Neural cell (in vitro differentiated cells): ENCODE measurements around the gene SCN8A. TPM values are rescaled to one million over a fixed set of nuclear protein-coding genes. Genes with fewer than 3 reads are reported as not detected.

Experiments used
- H2AFZ ChIP-seq: fragments of 200-600, 300-800 bp; sonication (generic), shearing (Covaris generic); 2 replicates; pipeline ENCODE4 v1.6.0; 2014; ENCODE audit warnings: low read depth, mild to moderate bottlenecking, antibody characterized with exemption, low read length, moderate library complexity
- H3F3A ChIP-seq: fragments of 200-600 bp; shearing (Covaris generic); 2 replicates; pipeline ENCODE4 v1.6.1; 2016; ENCODE audit warnings: mild to moderate bottlenecking, moderate library complexity, mixed read lengths, antibody characterized with exemption, low read length; ENCODE audit not compliant: insufficient read depth, poor library complexity, severe bottlenecking
- H3K27ac ChIP-seq: fragments of 200-600, 300-800 bp; sonication (generic), shearing (Covaris generic); 2 replicates; pipeline ENCODE4 v1.5.1; 2014; ENCODE audit warnings: mild to moderate bottlenecking, low read length, moderate library complexity
- H3K27me3 ChIP-seq: fragments of 300-800, 200-600 bp; sonication (generic), shearing (Covaris generic); 2 replicates; pipeline ENCODE4 v1.6.0; 2014; ENCODE audit warnings: mild to moderate bottlenecking, low read depth, low read length, moderate library complexity; ENCODE audit not compliant: insufficient read depth
- H3K36me3 ChIP-seq: fragments of 300-800, 200-600 bp; sonication (generic), shearing (Covaris generic); 2 replicates; pipeline ENCODE4 v1.5.1; 2014; ENCODE audit warnings: mild to moderate bottlenecking, antibody characterized with exemption, low read length, moderate library complexity; ENCODE audit not compliant: insufficient read depth
- H3K4me2 ChIP-seq: fragments of 300-800, 200-600 bp; sonication (generic), shearing (Covaris generic); 2 replicates; pipeline ENCODE4 v1.6.0; 2014; ENCODE audit warnings: mild to moderate bottlenecking, low read length
- H3K4me3 ChIP-seq: fragments of 300-800, 200-600 bp; sonication (generic), shearing (Covaris generic); 2 replicates; pipeline ENCODE4 v1.5.1; 2014; ENCODE audit warnings: mild to moderate bottlenecking, low read length, moderate library complexity
- H3K79me2 ChIP-seq: fragments of 200-600 bp; shearing (Covaris generic); replicated peaks from 2 replicates; pipeline ENCODE4 v1.6.0; 2014; ENCODE audit warnings: mild to moderate bottlenecking, low read length, moderate library complexity; ENCODE audit not compliant: insufficient read depth
- H3K9ac ChIP-seq: fragments of 300-800, 200-600 bp; sonication (generic), shearing (Covaris generic); 2 replicates; pipeline ENCODE4 v1.6.1; 2016; ENCODE audit warnings: mild to moderate bottlenecking, low read length, mixed read lengths
- H3K9me2 ChIP-seq: fragments of 200-600 bp; shearing (Covaris generic); 2 replicates; pipeline ENCODE4 v1.6.1; 2016; ENCODE audit warnings: mild to moderate bottlenecking, low read length, mixed read lengths; ENCODE audit not compliant: insufficient read depth
- H3K9me3 ChIP-seq: fragments of 200-600, 300-800 bp; sonication (generic), shearing (Covaris generic); 2 replicates; pipeline ENCODE4 v1.6.1; 2016; ENCODE audit warnings: mild to moderate bottlenecking, mixed run types, low read length, moderate library complexity, mixed read lengths
- H4K20me1 ChIP-seq: fragments of 200-600 bp; shearing (Covaris generic); 2 replicates; pipeline ENCODE4 v1.6.1; 2016; ENCODE audit warnings: mild to moderate bottlenecking, mixed run types; ENCODE audit not compliant: insufficient read depth
- CTCF ChIP-seq: fragments of 450-650 bp; IDR thresholded peaks from 2 replicates; pipeline ENCODE4 v1.5.1; 2014; ENCODE audit warnings: antibody characterized with exemption, mild to moderate bottlenecking, moderate library complexity; ENCODE audit not compliant: poor library complexity, severe bottlenecking
- EP300 ChIP-seq: fragments of 450-650 bp; conservative IDR thresholded peaks from 2 replicates; pipeline ENCODE4 v1.6.1; 2014; ENCODE audit warnings: antibody characterized with exemption, mild to moderate bottlenecking, moderate library complexity; ENCODE audit not compliant: poor library complexity, severe bottlenecking
- EZH2 ChIP-seq: fragments of 200-600, 300-800 bp; shearing (Covaris generic), sonication (generic); IDR thresholded peaks from 2 replicates; pipeline ENCODE4 v1.6.1; 2014; ENCODE audit warnings: antibody characterized with exemption, low read length, borderline replicate concordance, mild to moderate bottlenecking; ENCODE audit not compliant: insufficient read depth, poor library complexity, severe bottlenecking
- MXI1 ChIP-seq: fragments of 450-650 bp; conservative IDR thresholded peaks from 2 replicates; pipeline ENCODE4 v1.6.1; 2014; ENCODE audit warnings: antibody characterized with exemption, mild to moderate bottlenecking; ENCODE audit not compliant: poor library complexity, severe bottlenecking
- POLR2AphosphoS5 ChIP-seq: IDR thresholded peaks from 2 replicates; pipeline ENCODE4 v1.6.1; 2012
- RAD21 ChIP-seq: fragments of 450-650 bp; conservative IDR thresholded peaks from 2 replicates; pipeline ENCODE4 v1.6.1; 2014; ENCODE audit warnings: antibody characterized with exemption, mild to moderate bottlenecking, moderate library complexity
- REST ChIP-seq: IDR thresholded peaks from 2 replicates; pipeline ENCODE4 v1.6.1; 2012; ENCODE audit warnings: borderline replicate concordance
- SMC3 ChIP-seq: fragments of 450-650 bp; conservative IDR thresholded peaks from 2 replicates; pipeline ENCODE4 v1.6.1; 2014; ENCODE audit warnings: antibody characterized with exemption, mild to moderate bottlenecking, moderate library complexity; ENCODE audit not compliant: poor library complexity
- TAF1 ChIP-seq: IDR thresholded peaks from 2 replicates; pipeline ENCODE4 v1.6.1; 2012; ENCODE audit warnings: low read depth
- polyA plus RNA-seq: library from polyadenylated mRNA; depleted of rRNA; stranded (reverse); fragments of >200 nt; gene quantifications from 2 replicates; pipeline ENCODE4 v1.2.3, GENCODE V29; 2014

Gene SCN8A
- polyA plus RNA-seq, 1 donor from 2014 or later, result 14.2 TPM

GRCh38 chr12:51848841-51849735 is 258.1 kb downstream of the SCN8A start:
- no peak overlapping the region for H3K9ac ChIP-seq
- no peak overlapping the region for H2AFZ ChIP-seq
- peaks cover 26% of the 10 kb centered on the region for H3K79me2 ChIP-seq
- H3K27me3 ChIP-seq, result peaks cover 14% of the 10 kb centered on the region
- H3K9me3 ChIP-seq, result no peaks in the 10 kb centered on the region
- H3K4me2 ChIP-seq, result no peak overlapping the region
- H4K20me1 ChIP-seq, result no peaks in the 10 kb centered on the region
- H3K9me2 ChIP-seq, result no peaks in the 10 kb centered on the region
- H3K27ac ChIP-seq, result no peak overlapping the region
- H3K36me3 ChIP-seq, result no peaks in the 10 kb centered on the region
- H3F3A ChIP-seq, result no peaks in the 10 kb centered on the region
- TF ChIP-seq CTCF (no peak), EP300 (no peak), REST (no peak), MXI1 (no peak), TAF1 (no peak), RAD21 (no peak), EZH2 (no peak), POLR2AphosphoS5 (no peak), SMC3 (no peak)
- no peak overlapping the region for H3K4me3 ChIP-seq

GRCh38 chr12:51850081-51850964 is 259.3 kb downstream of the SCN8A start:
- Histone ChIP-seq H3K9me3 (no peaks in the 10 kb centered on the region), H3K27ac (no peak overlapping the region), H3K4me2 (no peak overlapping the region), H3K4me3 (no peak overlapping the region), H3K36me3 (no peaks in the 10 kb centered on the region), H4K20me1 (no peaks in the 10 kb centered on the region), H3K27me3 (peaks cover 14% of the 10 kb centered on the region), H3K79me2 (peaks cover 14% of the 10 kb centered on the region), H3F3A (no peaks in the 10 kb centered on the region), H3K9me2 (no peaks in the 10 kb centered on the region), H2AFZ (no peak overlapping the region), H3K9ac (no peak overlapping the region)
- no peak for TF ChIP-seq EZH2
- no peak for TF ChIP-seq SMC3
- TF ChIP-seq TAF1, result no peak
